CD4-positive, alpha-beta T cell treated with Interleukin-4 for 4 hours (primary cell): ENCODE measurements around the gene SPPL3.

Source experiments
- DNase-seq: peaks from one replicate; pipeline ENCODE4 v3.0.0-alpha.2; 2020

Gene SPPL3

GRCh38 chr12:120767071-120768024 is 136.8 kb downstream of the SPPL3 start:
- no peak for DNase-seq

DNA sequence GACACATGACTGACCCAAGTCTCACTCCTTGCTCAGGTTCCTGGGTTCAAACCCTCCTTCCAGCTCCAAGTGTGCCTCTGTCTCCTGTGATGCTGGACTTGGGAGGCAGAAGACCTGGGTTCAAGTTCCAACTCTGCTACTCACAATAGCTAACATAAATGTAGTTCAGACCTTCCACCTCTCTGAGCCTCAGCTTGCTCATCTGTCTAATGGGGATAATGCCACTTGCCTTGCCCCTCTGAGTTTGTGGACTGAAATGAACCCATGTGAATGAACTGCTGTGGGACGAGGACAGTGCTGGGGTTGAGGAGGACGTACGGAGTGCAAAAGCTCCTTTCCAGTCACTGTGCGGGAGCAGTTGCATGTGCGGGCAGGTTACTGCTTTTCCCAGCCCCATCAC is 137.6 kb downstream of the SPPL3 start:
- DNase-seq = no peak

DNA sequence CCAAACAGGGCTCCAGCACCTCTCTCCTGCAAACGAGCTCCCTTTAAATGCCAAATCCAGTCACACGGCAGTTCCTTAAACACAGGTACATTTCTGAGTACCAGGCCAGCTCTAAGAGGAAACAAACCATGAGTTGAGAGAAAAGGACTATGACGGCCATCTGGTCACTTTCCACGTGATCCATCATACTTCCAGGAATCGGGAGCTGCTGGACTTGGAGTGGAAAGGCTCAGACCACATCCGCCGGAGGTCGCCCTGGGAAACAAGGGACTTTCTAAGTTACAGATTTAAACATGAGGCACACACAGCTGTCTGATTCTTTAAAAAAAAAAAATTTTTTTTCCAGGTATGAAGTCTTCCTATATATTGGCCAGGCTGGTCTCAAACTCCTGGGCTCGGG is 139.3 kb downstream of the SPPL3 start:
- no peak for DNase-seq

- no peak for DNase-seq
Measured at GRCh38 chr12:120763250-120763649, 140.9 kb downstream of the SPPL3 start.

- DNase-seq = no peak
Measured at GRCh38 chr12:120762086-120762485, 142.1 kb downstream of the SPPL3 start.

DNA sequence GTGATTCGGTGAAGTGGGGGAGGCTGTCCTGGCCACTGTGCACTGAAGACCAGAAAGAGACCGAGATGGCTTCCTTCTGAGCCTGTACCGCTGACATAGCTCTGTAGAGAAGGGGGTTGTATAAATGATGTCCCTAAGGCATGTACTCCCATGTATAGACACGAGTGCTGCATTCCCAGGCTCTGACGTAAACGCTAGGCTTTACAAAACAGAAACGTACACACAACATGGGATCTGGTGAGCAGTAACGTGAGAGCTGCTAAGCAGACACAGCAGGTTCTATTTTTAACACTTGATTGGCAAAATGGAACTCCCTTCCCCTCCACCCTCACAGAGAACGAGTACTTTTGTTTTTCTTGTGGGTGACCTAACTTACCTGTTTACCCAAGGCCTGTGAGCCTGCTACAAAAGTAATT is 142.6 kb downstream of the SPPL3 start:
- no peak for DNase-seq

- peak; percentile 19 for DNase-seq
Measured at GRCh38 chr12:120760349-120761254, 143.6 kb downstream of the SPPL3 start.

DNA sequence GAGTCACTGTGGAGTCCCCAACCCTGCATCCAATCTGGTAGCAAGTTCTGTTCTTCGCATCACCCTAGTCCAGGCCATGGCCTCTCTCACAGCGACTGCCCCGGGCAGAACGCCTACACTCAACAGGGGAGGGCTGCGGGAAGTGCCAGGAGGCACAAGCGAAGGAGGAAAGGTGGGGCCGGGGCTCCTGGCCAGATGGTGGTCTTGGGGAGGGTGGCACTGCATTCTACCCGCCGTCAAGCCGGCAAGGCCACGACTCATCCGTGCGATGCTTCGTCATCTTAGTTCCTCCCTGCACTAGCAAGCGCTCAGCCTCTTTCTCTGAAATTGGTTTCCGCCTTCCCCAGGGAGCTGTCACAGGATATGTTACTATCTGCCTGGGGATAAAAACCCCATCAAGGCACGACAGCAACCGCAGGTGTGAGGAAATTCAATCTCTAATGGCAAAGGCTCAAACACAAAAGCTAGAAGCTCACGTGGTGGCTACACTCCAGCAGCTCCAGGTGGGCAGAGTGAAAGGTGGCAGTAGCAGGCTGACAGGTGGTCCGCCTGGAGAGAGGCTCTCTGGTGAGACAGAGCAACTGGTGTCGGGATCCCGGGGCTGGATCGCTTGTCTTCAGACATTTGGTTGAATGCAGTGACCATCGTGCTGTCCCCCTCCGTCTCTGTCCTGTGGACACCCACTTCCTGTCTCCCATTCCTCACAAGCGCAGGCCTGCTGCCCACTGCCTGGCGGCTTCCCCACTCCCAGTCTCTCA is 144.4 kb downstream of the SPPL3 start:
- no peak for DNase-seq

GRCh38 chr12:120758798-120759590 is 145.2 kb downstream of the SPPL3 start:
- no peak for DNase-seq

GRCh38 chr12:120757949-120758348 is 146.2 kb downstream of the SPPL3 start:
- DNase-seq = no peak

GRCh38 chr12:120757226-120757742 is 146.9 kb downstream of the SPPL3 start:
- no peak for DNase-seq

DNA sequence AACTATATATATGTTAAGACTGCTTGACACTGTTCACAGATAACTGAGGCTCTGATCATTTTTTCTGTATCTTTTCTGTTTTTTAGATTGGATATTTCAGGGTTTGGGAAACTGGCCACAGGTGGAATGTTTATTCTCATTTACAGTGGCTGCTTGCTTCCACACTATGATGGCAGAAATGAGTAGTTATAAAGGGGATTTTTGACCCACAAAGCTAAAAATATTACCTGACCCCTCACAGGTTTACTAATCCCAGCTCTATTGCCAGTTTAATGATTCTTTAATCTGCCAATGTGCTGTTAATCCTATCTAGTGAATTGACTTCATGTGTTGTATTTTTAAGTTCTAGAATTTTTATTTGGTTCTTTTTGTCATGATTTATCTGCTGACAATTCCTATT is 148.9 kb downstream of the SPPL3 start:
- DNase-seq = no peak

GRCh38 chr12:120754792-120755191 is 149.4 kb downstream of the SPPL3 start:
- no peak for DNase-seq

DNA sequence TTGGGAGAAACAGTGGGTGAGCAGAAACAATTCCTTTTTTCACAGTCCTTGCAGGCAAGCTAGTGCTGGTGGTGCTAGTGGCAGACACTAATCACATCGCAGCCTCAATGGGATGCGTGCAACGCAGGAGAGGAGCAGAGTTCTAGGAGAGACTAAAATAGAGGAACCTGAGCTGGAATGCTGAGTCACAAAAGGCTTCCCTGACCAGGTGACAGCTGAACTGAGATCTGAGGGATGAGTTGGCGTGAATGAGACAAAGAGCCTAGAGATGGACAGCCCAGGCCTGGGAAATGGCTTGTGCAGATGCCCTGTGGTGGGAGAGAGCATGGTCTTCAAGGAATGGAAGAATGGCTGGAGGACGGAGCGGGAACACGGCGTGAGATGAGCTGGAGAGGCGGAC is 152.8 kb downstream of the SPPL3 start:
- no peak for DNase-seq

DNA sequence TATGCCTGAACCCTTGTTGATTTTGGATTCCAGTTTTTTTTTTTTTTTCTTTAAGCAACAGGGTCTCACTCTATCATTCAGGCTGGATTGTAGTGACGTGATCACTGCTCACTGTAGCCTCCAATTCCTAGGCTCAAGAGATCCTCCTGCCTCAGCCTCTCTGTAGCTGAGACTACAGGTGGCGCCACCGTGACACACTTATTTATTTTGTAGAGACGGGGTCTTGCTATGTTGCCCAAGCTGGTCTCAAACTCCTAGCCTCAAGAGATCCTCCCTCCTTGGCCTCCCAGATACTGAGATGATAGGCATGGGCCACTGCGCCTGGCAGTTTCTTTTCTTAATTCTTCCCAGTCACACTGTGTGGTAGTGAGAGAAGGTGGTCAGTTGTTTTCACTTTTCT is 153.4 kb downstream of the SPPL3 start:
- no peak for DNase-seq

DNA sequence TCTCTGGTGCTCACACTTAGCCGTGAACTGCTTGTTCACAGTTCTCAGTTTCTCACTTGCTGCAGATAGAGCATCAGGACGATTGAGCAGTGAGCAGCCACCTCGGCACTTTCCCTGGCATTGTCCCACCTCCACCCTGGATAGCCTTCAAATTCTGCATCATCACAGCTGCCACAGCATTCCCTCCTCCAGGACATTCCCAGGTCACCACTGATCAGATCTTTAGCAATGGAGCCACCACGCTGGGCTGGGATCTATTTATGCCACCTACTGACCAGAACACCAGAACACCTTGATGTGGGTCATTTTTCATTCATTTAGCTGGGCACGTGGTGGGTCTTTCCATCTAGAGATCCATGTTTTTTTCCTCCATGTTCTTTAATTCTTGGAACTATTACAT is 154.9 kb downstream of the SPPL3 start:
- no peak for DNase-seq

- DNase-seq = no peak
Measured at GRCh38 chr12:120748242-120748641, 155.9 kb downstream of the SPPL3 start.

GRCh38 chr12:120744922-120745493 is 159.2 kb downstream of the SPPL3 start:
- no peak for DNase-seq

- DNase-seq = no peak
Measured at GRCh38 chr12:120741476-120742421, 162.4 kb downstream of the SPPL3 start.

GRCh38 chr12:120740871-120741270 is 163.3 kb downstream of the SPPL3 start:
- no peak for DNase-seq
